Stomach (tissue), 4 donors: ENCODE results near the gene TMEM165.

Experiments
- EP300 ChIP-seq: sonication (generic); formaldehyde crosslinking; IDR thresholded peaks from one replicate; pipeline ENCODE4 v1.6.1; 2017; ENCODE audit warnings: antibody characterized with exemption
- TF ChIP-seq, protein P1 (sequence below), 7 experiments: fragments of 450-650 bp in 4 of 7; fragments of 200-600 bp in 3 of 7; sonication (generic) in 3 of 7; IDR thresholded peaks; one replicate each; pipeline ENCODE4 v1.5.1; 2016 to 2019; ENCODE audit warnings: antibody characterized with exemption in 7 of 7, control low read depth in 2 of 7, mild to moderate bottlenecking in 1 of 7

DNA sequence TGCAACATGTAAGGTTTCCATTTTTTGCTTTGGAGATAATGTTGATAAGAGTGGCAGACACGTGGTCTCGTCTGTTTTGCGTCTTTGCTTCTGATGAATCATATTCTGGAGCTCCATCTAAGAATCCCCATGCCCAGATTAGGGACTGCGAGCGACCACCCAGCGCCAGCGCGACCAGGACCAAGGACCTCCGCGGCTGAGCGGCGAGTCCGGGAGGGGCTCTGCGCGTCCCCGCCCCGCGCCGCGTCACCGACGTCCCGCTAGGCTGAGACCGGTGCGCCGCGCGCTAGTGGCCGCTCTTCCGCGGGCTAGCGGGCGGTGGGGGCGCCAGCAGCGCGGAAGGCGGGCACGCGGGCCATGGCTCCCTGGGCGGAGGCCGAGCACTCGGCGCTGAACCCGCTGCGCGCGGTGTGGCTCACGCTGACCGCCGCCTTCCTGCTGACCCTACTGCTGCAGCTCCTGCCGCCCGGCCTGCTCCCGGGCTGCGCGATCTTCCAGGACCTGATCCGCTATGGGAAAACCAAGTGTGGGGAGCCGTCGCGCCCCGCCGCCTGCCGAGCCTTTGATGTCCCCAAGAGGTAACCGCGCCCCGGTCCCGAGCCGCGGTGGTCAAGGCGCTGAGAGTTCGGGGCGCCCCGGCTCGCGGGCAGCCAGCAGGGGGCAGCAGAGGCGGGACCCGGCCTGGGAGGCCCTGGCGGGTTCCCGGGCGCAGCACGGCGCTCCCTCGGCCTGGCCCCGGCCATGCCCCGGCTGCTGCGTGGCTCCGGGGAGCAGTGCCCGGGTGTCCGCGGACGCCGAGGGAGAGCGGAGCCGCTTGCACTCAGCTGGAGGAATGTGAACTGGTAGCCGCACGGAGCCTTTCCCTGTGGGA lies 49.5 kb upstream of the TMEM165 start, which contains the start of gene SRD5A3:
- TF ChIP-seq, protein P1, sequence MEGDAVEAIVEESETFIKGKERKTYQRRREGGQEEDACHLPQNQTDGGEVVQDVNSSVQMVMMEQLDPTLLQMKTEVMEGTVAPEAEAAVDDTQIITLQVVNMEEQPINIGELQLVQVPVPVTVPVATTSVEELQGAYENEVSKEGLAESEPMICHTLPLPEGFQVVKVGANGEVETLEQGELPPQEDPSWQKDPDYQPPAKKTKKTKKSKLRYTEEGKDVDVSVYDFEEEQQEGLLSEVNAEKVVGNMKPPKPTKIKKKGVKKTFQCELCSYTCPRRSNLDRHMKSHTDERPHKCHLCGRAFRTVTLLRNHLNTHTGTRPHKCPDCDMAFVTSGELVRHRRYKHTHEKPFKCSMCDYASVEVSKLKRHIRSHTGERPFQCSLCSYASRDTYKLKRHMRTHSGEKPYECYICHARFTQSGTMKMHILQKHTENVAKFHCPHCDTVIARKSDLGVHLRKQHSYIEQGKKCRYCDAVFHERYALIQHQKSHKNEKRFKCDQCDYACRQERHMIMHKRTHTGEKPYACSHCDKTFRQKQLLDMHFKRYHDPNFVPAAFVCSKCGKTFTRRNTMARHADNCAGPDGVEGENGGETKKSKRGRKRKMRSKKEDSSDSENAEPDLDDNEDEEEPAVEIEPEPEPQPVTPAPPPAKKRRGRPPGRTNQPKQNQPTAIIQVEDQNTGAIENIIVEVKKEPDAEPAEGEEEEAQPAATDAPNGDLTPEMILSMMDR (IDR thresholded peaks at IDR 0.05): peak in 5 of 7 experiments; percentile 66 to 96 (median 86)
- TF ChIP-seq EP300: no peak
